H1 (cell line): ENCODE data around the gene THEM5. TPM values are rescaled to one million over a fixed set of nuclear protein-coding genes. Genes with fewer than 3 reads are reported as not detected.
A peak's percentile ranks its signal among the peaks of the same experiment; 100 is the strongest.

Source experiments
- BRCA1 ChIP-seq: IDR thresholded peaks from 2 replicates; pipeline ENCODE4 v1.6.1; 2012; ENCODE audit warnings: low read depth, low read length, improper control_type of control experiment
- CHD1 ChIP-seq: IDR thresholded peaks from 2 replicates; pipeline ENCODE4 v1.6.1; 2012; ENCODE audit warnings: low read depth, low read length, improper control_type of control experiment
- CTBP2 ChIP-seq: IDR thresholded peaks from 2 replicates; pipeline ENCODE4 v1.7.0; 2011; ENCODE audit warnings: borderline replicate concordance, mild to moderate bottlenecking, moderate library complexity, mixed read lengths, low read length; ENCODE audit not compliant: insufficient read depth, insufficient read length
- CTCF ChIP-seq, 3 experiments: IDR thresholded peaks; 1 replicate in 2 of 3; 2 replicates in 1 of 3; pipeline versions ENCODE4 v1.5.1 to v1.6.1; 2011; ENCODE audit warnings: low read length in 3 of 3, mild to moderate bottlenecking in 3 of 3, inconsistent platforms in 2 of 3, low read depth in 1 of 3, moderate library complexity in 1 of 3; ENCODE audit not compliant: insufficient read depth in 1 of 3; ENCODE audit errors: control extremely low read depth in 1 of 3
- E2F6 ChIP-seq: IDR thresholded peaks from 2 replicates; pipeline ENCODE4 v1.6.1; 2012; ENCODE audit warnings: inconsistent platforms
- EP300 ChIP-seq, 2 experiments: IDR thresholded peaks; 1 replicate in 1 of 2; 2 replicates in 1 of 2; pipeline ENCODE4 v1.6.1; 2011 to 2012; ENCODE audit warnings: low read depth in 2 of 2, low read length in 2 of 2, mild to moderate bottlenecking in 2 of 2, borderline replicate concordance in 1 of 2, inconsistent platforms in 1 of 2, moderate library complexity in 1 of 2
- GABPA ChIP-seq: IDR thresholded peaks from 2 replicates; pipeline ENCODE4 v1.6.1; 2011; ENCODE audit warnings: mild to moderate bottlenecking, low read length, moderate library complexity, borderline replicate concordance; ENCODE audit not compliant: insufficient read depth
- GTF2F1 ChIP-seq: IDR thresholded peaks from 2 replicates; pipeline ENCODE4 v1.6.1; 2012; ENCODE audit warnings: low read depth, low read length, improper control_type of control experiment, borderline replicate concordance
- JUND ChIP-seq: IDR thresholded peaks from 2 replicates; pipeline ENCODE4 v1.6.1; 2011; ENCODE audit warnings: mild to moderate bottlenecking, improper control_type of control experiment, low read length
- POLR2A ChIP-seq, 2 experiments: IDR thresholded peaks; 1 replicate in 1 of 2; 2 replicates in 1 of 2; pipeline ENCODE4 v1.6.1; 2011; ENCODE audit warnings: low read depth in 2 of 2, low read length in 2 of 2, mild to moderate bottlenecking in 2 of 2; ENCODE audit errors: control extremely low read depth in 1 of 2
- SIRT6 ChIP-seq: IDR thresholded peaks from one replicate; pipeline ENCODE4 v1.7.1; 2012; ENCODE audit warnings: low read length, inconsistent platforms
- SP2 ChIP-seq: IDR thresholded peaks from 2 replicates; pipeline ENCODE4 v1.6.1; 2012; ENCODE audit warnings: mild to moderate bottlenecking, low read length, inconsistent platforms
- TAF1 ChIP-seq: IDR thresholded peaks from 2 replicates; pipeline ENCODE4 v1.6.1; 2011; ENCODE audit warnings: mild to moderate bottlenecking, low read depth, low read length
- USF2 ChIP-seq: IDR thresholded peaks from 2 replicates; pipeline ENCODE4 v1.6.1; 2011; ENCODE audit warnings: low read length, improper control_type of control experiment
- polyA plus RNA-seq, 7 experiments: library from polyadenylated mRNA; depleted of rRNA in 3 of 7; stranded (reverse) in 5 of 7; unstranded in 2 of 7; fragments of >200 nt in 5 of 7; fragments of 200-250 nt in 2 of 7; gene quantifications; 1 replicate in 5 of 7; 2 replicates in 1 of 7; 4 replicates in 1 of 7; pipeline versions ENCODE4 v1.2.1 to v1.2.3, GENCODE V29; 2011 to 2013; ENCODE audit warnings: missing spikeins in 2 of 7, mixed read lengths in 2 of 7
- total RNA-seq: library from RNA; stranded (reverse); fragmentation: NEBNext Ultra II Directional; extraction: Animal tissue kit (Norgen Biotek cat#: 25700); gene quantifications from 2 replicates; pipeline ENCODE4 v1.2.1, GENCODE V29; 2021
- TF ChIP-seq, protein P1 (sequence below): IDR thresholded peaks from 2 replicates; pipeline ENCODE4 v1.6.1; 2011; ENCODE audit warnings: low read depth, mild to moderate bottlenecking, low read length; ENCODE audit not compliant: insufficient read depth

Gene THEM5
- total and polyA plus RNA-seq, 2 of the 8 experiments (the other 6 are each of a cell fraction or from before 2014, with no cell fraction given): not detected

DNA sequence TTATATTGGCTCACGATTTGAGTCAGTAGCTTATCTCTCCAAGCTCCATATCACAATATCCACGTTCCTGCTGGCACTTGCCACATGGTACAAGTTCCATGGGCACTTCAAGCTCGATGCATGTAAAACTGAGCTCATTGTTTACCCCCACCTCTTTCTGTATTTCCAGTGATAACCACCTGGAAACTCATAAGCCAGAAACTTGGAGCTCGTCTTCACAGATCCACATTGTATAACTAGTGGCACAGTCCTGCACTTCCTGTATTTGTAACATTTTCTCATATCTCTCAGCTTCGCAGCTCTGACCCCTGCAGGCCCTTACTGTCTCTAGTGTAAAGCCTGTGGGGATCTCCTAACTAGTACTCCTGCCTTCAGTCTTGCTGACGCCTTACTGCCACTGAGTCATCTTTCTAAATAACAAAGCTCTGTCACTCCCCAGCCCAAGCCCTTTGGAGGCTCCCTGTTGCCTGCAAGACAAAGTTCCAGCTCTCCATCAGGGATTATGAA lies 7.4 kb downstream of the THEM5 start (continued):
- TF ChIP-seq CTCF (IDR thresholded peaks at IDR 0.05; ENCODE audit: control extremely low read depth in 1 of 3, insufficient read depth in 1 of 3, low read depth in 1 of 3, low read length in 3 of 3) (peak in 1 of 3 experiments; percentile 3; a peak in 2 of 4 replicates), GTF2F1 (no peak), USF2 (no peak), CTBP2 (no peak), SP2 (no peak), E2F6 (no peak), CHD1 (no peak), JUND (peak; percentile 47; the same call in 1 of the 2 replicates), TAF1 (no peak), POLR2A (IDR thresholded peaks at IDR 0.05; ENCODE audit: control extremely low read depth in 1 of 2, low read depth in 2 of 2, low read length in 2 of 2) (no peak), GABPA (no peak), BRCA1 (no peak), SIRT6 (no peak), EP300 (IDR thresholded peaks at IDR 0.05; ENCODE audit: borderline replicate concordance in 1 of 2, low read depth in 2 of 2, low read length in 2 of 2) (peak in 1 of 2 experiments; percentile 37; a peak in 1 of 3 replicates)
- TF ChIP-seq, protein P1, sequence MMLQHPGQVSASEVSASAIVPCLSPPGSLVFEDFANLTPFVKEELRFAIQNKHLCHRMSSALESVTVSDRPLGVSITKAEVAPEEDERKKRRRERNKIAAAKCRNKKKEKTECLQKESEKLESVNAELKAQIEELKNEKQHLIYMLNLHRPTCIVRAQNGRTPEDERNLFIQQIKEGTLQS: no peak
